Common myeloid progenitor, CD34-positive (primary cell): ENCODE measurements around the gene DNTT.

Source experiments
- CTCF ChIA-PET: fragments of 350-600 bp; sonication (Branson Sonifier 250); formaldehyde crosslinking; loops from one replicate; lab custom pipeline; 2021; ENCODE audit warnings: antibody characterized with exemption; lab: Charles Lee
- POLR2A ChIA-PET: fragments of 350-600 bp; sonication (Branson Sonifier 250); formaldehyde crosslinking; loops from one replicate; lab custom pipeline; 2021; ENCODE audit warnings: antibody characterized with exemption; lab: Charles Lee
- DNase-seq, 3 donors: peaks; one replicate each; pipeline versions ENCODE4 v3.0.0 to v3.0.0-alpha.2; 2013
- H3K27ac ChIP-seq, 2 experiments: 1 replicate in 1 of 2; 2 replicates in 1 of 2; pipeline ENCODE4 v1.7.0; 2013; ENCODE audit warnings: inconsistent platforms in 2 of 2, low read length in 2 of 2, mild to moderate bottlenecking in 2 of 2, low read depth in 1 of 2, moderate library complexity in 1 of 2; ENCODE audit not compliant: severe bottlenecking in 2 of 2, insufficient read depth in 1 of 2, poor library complexity in 1 of 2
- H3K27me3 ChIP-seq, 5 experiments: replicated peaks in 2 of 5; 1 replicate in 3 of 5; 2 replicates in 2 of 5; pipeline versions ENCODE4 v1.6.1 to v1.7.0; 2013; ENCODE audit warnings: low read length in 4 of 5, mild to moderate bottlenecking in 2 of 5, moderate library complexity in 2 of 5, inconsistent platforms in 1 of 5; ENCODE audit not compliant: insufficient read depth in 5 of 5, control insufficient read depth in 4 of 5
- H3K36me3 ChIP-seq, 4 experiments: 1 replicate in 2 of 4; 2 replicates in 2 of 4; pipeline versions ENCODE4 v1.6.1 to v1.7.0; 2013; ENCODE audit warnings: low read length in 3 of 4, control low read depth in 1 of 4, mild to moderate bottlenecking in 1 of 4; ENCODE audit not compliant: control insufficient read depth in 4 of 4, insufficient read depth in 4 of 4
- H3K4me1 ChIP-seq, 4 experiments: 1 replicate in 3 of 4; 2 replicates in 1 of 4; pipeline versions ENCODE4 v1.6.1 to v1.7.1; 2013; ENCODE audit warnings: low read length in 3 of 4, mild to moderate bottlenecking in 3 of 4, control low read depth in 1 of 4, inconsistent platforms in 1 of 4, moderate library complexity in 1 of 4; ENCODE audit not compliant: control insufficient read depth in 4 of 4, insufficient read depth in 4 of 4; ENCODE audit errors: control extremely low read depth in 1 of 4
- H3K4me3 ChIP-seq, 7 experiments: 1 replicate in 4 of 7; 2 replicates in 3 of 7; pipeline versions ENCODE4 v1.5.1 to v1.7.0; 2013; ENCODE audit warnings: mild to moderate bottlenecking in 7 of 7, low read length in 6 of 7, moderate library complexity in 6 of 7, inconsistent platforms in 2 of 7, low read depth in 2 of 7, control low read depth in 1 of 7; ENCODE audit not compliant: insufficient read depth in 4 of 7, control insufficient read depth in 1 of 7; ENCODE audit errors: extremely low read depth in 1 of 7
- H3K9me3 ChIP-seq, 5 experiments: 1 replicate in 4 of 5; 2 replicates in 1 of 5; pipeline versions ENCODE4 v1.6.1 to v1.7.1; 2013; ENCODE audit warnings: low read length in 4 of 5, mild to moderate bottlenecking in 2 of 5, inconsistent platforms in 1 of 5, low read depth in 1 of 5, moderate library complexity in 1 of 5; ENCODE audit not compliant: control insufficient read depth in 4 of 5, insufficient read depth in 2 of 5; ENCODE audit errors: control extremely low read depth in 1 of 5
- WGBS: methylation state at CpG from one replicate; pipeline ENCODE4 v1.1.5; 2013; ENCODE audit not compliant: insufficient coverage; 5-methylcytosine and 5-hydroxymethylcytosine counted together

Gene DNTT

DNA sequence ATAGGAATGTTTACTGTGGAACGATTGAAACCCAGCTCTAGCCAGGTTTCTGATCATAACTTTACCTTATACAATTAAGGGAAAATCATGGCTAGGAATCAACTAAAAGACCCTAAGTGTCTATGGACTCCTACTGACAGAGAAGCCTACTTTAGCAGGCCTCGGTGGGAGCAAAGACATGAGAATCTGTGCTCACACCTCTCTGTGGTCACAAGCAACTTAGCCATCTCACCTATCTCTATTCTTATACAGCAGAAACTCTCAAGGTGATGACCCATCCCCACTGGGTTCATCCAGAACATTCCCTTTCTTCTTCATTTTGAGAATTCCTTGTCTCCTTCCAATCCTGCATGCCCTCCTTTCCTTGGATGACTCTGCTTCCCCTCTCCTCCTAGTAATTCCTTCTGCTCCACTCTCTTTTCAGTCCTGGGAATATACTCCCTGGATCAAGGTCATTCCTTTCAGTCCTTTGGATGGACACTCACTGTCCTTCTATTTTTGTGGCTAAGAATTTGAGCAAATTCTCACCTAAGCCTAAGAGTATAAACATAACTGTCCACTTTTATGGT lies 35.8 kb upstream of the DNTT start:
- DNase-seq = no peak
- Histone ChIP-seq H3K36me3 (no peaks in the 10 kb centered on the region), H3K9me3 (no peaks in the 10 kb centered on the region), H3K27me3 (no peaks in the 10 kb centered on the region), H3K4me1 (peaks cover 0 to 12% (median 4%) of the 10 kb centered on the region in 4 experiments), H3K27ac (no peak overlapping the region), H3K4me3 (peak overlapping the region in 1 of 7 experiments; percentile 23)
- POLR2A ChIA-PET = no interaction called here
- WGBS = 100% methylated on average over 1 of the region's 2 CpGs
- CTCF ChIA-PET = interaction anchor here (1.3 to 1.4 kb wide), 2 partner anchors 19 to 39 kb away, joined by 3 to 4 read pairs; no protein-coding TSS in a partner anchor

- POLR2A ChIA-PET = no interaction called here
- Histone ChIP-seq H3K4me1 (peaks cover 0 to 17% (median 5%) of the 10 kb centered on the region in 4 experiments), H3K9me3 (no peaks in the 10 kb centered on the region), H3K4me3 (peak overlapping the region in 1 of 7 experiments; percentile 27), H3K27me3 (no peaks in the 10 kb centered on the region), H3K27ac (no peak overlapping the region), H3K36me3 (no peaks in the 10 kb centered on the region)
- 88% methylated on average over 4 of the region's 6 CpGs for WGBS
- CTCF ChIA-PET = interaction anchor here (0.8 to 2.2 kb wide), 4 partner anchors 8 to 115 kb away, joined by 3 to 8 read pairs (median 3); no protein-coding TSS in a partner anchor
- DNase-seq = no peak
Observed at GRCh38 chr10:96269438-96270300, 34.6 kb upstream of the DNTT start.

DNA sequence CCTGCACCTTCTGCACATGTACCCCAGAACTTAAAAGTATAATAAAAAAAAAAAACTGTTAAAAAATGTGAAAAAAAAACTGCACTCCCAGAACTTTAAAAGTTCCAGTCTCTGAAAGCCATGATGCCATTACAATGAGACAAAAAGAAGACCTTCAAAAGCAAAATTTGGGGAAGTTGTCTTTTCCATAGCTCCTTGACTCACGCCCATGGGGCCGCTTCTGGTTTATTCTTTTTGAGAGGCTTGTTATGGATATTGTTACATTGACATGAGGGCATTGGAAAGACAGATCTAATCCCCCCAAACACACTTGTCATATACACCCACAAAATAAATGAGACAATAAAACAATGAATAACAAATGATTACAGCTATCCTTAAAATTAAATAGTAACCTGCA lies 33.7 kb upstream of the DNTT start:
- DNase-seq = no peak
- H3K27ac ChIP-seq = no peak overlapping the region
- ChIA-PET POLR2A (no interaction called here), CTCF (interaction anchor here (0.8 to 2.2 kb wide), 8 partner anchors 9 to 116 kb away, joined by 3 to 8 read pairs (median 3); no protein-coding TSS in a partner anchor)
- H3K4me3 ChIP-seq = no peak overlapping the region
- H3K9me3 ChIP-seq = no peaks in the 10 kb centered on the region
- no peaks in the 10 kb centered on the region for H3K36me3 ChIP-seq
- peaks cover 0 to 17% (median 5%) of the 10 kb centered on the region in 4 experiments for H3K4me1 ChIP-seq
- no peaks in the 10 kb centered on the region for H3K27me3 ChIP-seq
- no CpG with 5 or more reads among the region's 2 CpGs for WGBS

DNA sequence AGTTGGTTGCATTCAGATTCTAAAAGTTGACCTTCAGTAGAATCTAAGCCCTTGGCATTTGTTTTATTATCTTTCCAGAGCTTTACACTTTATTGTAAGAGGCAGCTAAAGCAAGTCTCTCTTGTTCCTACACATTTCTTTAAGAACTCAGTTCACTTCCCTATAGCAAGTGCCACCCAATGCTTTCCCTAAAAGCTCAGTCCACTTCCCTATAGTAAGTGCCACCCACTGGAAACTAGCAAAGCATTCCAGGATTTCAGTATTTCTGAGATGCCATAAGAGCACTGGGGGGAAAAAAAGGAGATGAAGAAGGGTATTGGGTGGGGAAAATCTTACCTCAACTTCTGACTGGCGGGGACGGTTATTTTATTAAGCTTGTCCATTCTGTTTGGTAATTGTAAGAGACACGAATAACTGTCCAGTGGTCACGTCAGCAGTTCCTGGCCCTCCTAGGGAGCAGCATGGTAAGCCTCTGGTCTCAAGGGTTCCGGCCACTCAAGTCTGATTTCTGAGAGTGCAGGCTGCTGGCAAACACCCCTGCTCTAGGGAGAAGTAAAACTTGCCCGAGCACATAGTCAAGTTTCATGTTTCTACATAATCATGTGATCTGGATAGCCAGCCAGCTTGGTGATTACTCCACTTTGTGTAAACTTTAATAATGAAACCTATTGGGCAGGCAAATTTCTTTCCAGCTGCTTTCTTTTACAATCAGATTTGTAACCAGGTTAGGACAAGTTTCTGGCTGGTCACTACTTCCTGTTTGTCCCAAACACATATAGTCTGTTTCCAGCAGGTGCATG lies 33.0 kb upstream of the DNTT start, which contains the start of gene BLNK:
BLNK (minus strand) TSS at position 554 of the 800 bp plus-strand sequence; CDS start at position 383, 171 bp downstream.
- no peak within 1 kb of the TSS for H3K27ac ChIP-seq
- POLR2A ChIA-PET = no interaction called here
- H3K4me1 ChIP-seq = peaks cover 0 to 17% (median 7%) of the 10 kb centered on the region in 4 experiments
- H3K27me3 ChIP-seq = no peaks in the 10 kb centered on the region
- CTCF ChIA-PET = interaction anchor here (0.8 to 2.2 kb wide), 8 partner anchors 10 to 42 kb away, joined by 3 to 8 read pairs (median 3); no protein-coding TSS in a partner anchor
- 92% methylated on average over 6 of the region's 6 CpGs for WGBS
- peak within 1 kb of the TSS in 1 of 7 experiments; percentile 5 for H3K4me3 ChIP-seq
- peak in 2 of 3 donors; percentile 28 to 44 for DNase-seq
- no peaks in the 10 kb centered on the region for H3K9me3 ChIP-seq
- H3K36me3 ChIP-seq = no peaks in the 10 kb centered on the region

- no peak for DNase-seq
- Histone ChIP-seq H3K27ac (no peak overlapping the region), H3K36me3 (no peaks in the 10 kb centered on the region), H3K4me1 (peaks cover 0 to 17% (median 7%) of the 10 kb centered on the region in 4 experiments), H3K27me3 (no peaks in the 10 kb centered on the region), H3K4me3 (no peak overlapping the region), H3K9me3 (no peaks in the 10 kb centered on the region)
- 96% methylated on average over 5 of the region's 8 CpGs for WGBS
- CTCF ChIA-PET = interaction anchor here (1.5 kb wide), 1 partner anchor 67 kb away, joined by 4 read pairs; no protein-coding TSS in a partner anchor
- POLR2A ChIA-PET = interaction anchor here (0.6 to 1.0 kb wide), 2 partner anchors 24 to 254 kb away, joined by 3 read pairs; no protein-coding TSS in a partner anchor
Observed at GRCh38 chr10:96272316-96273280, 31.6 kb upstream of the DNTT start.
